Fibroblast of upper back skin (primary cell): ENCODE measurements around the gene GTPBP2.

Experiments used
- DNase-seq: peaks from one replicate; pipeline ENCODE4 v3.0.0-alpha.2; 2013

Gene GTPBP2

DNA sequence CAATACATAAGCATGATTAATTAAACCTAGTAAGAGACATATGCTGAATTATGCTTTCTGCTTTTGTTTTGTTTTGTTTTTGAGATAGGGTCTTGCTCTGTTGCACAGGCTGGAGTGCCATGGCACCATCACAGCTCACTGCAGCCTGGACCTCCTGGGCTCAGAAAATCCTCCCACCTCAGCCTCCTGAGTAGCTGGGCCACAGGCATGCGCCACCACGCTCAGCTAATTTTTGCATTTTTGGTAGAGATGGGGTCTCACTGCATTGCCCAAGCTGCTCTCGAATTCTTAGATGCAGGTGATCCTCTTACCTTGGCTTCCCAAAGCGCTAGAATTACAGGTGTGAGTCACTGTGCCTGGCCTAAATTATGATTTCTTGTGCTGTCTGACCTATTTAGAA lies 57.0 kb downstream of the GTPBP2 start:
- no peak for DNase-seq

DNA sequence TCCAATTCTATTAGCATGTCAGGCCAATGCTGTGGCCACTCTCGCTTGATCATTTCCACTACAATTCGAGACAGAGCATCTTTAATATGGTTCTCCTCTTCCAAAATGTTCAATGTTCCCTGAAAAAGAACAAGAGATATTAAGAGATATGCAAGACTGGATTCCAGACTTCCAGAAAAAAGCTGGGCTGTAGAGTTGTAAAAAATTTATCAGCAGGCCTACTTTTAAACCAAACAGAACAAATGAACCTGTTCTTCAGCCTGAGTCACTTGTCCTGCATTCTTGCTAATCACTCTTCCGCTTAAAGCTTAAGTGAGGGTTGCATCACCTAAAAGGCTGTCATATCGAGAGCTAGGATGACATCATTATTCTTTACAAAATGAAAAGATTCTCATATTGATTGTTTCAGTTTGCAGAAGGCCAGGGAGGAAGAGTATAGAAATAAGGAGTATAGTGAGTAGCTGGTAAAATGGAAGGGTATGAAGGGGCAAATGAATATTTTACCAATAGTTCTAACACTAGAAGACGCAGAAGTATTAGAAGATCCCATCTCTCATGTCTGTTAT lies 58.1 kb downstream of the GTPBP2 start:
- no peak for DNase-seq
